Dermis microvascular lymphatic vessel endothelial cell (primary cell): Measurements from ENCODE around the gene C1orf232. TPM values are rescaled to one million over a fixed set of nuclear protein-coding genes. Genes with fewer than 3 reads are reported as not detected.

Experiments
- DNase-seq, 2 donors: peaks; one replicate each; pipeline versions ENCODE4 v3.0.0 to v3.0.0-alpha.2; 2010; ENCODE audit warnings: low read depth in 2 of 2
- total RNA-seq: library from RNA; depleted of rRNA; stranded (reverse); fragments of >200 nt; gene quantifications from 2 replicates; pipeline ENCODE4 v1.2.1, GENCODE V29; 2014

Gene C1orf232
- total RNA-seq, 1 donor from 2014 or later, result not detected

- no peak for DNase-seq
These were observed 43.4 kb downstream of the C1orf232 start for GRCh38 chr1:26125382-26125781.

DNA sequence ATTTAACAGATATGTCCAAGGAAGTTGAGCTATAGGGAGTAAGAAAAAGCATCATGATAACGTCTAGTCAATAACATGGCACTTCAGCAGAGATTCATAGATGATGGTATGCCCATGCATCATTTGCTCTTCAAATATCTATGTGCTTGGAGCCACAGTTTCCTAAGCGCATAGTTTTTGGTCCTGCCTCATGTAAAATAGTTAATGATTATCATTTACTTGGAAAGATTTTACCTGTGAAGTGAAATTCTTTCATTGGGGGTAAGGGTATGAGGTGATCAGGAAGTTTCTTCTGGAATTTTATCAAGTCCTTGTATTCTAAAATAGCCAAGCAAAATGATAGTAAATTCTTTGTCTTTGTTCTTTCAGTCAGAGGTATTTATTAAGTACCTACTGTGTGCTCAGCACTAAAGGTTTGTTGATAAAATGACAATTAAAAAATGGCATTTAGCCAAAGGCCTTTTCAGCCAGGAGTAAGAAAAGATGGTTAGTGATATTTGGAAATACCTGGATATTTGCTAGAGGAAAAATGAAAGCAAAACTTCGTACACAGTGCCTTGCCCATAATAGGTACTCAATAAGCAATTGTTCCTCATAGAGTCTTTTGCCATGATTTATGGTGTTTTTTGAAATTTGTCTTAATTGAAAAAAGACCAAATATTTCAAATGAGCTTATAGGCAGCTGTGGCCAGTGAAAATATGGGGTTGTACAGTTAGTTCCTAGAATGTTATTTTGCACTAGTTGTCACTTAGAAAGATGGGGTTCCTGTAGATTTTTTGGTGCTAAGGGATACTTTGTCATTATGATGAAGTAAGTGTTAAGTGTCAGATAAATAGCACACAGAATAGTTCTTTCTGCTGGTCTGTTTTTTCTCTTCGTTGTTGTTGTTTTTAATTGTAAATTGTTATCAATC is 44.1 kb downstream of the C1orf232 start:
- no peak for DNase-seq

DNA sequence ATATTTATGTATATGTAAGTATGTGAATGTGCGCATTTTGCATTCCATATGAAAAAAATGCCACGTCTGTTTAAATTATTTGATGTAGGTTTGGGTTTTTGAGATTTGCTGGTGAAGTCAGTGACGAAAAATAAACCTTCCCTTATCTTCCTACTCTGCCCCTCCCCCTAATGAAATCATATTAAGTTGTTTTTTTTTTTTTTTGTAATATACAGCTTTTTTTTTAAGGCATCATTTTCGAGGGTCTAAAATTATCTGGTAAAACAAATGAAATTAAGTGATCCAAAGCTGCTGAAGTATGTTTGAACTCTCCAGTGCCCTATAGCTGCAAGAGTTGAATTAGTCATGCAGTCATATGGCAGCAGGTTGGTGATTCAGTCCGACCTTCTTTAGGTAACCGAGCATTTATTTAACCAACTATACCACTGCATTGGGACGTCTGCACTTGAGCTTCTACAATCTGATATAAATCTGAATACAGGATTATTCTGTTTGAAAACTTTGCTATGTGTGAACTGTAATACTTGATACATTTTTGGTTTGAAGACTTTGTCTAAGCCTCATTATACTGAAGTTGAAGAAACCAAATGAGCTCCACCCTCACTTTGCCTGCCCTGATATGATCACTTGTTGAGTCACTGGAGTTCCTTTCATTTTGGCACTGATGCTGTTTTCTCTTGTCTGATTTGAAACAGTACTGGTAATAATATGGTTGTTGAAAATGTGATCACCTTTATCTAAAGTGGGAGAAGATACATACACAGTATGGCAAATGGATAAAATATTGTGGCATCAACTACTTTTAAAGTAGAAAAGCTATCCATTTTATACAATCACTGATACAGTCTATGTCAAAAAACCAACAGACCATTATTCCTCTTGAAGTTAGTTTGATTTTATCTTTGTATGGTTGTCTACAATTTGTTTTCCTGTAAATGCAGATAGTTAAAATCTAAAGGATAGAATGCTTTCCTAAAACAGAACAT is 45.5 kb downstream of the C1orf232 start:
- DNase-seq, result peak in 1 of 2 donors; percentile 45

GRCh38 chr1:26121854-26122773 is 46.6 kb downstream of the C1orf232 start:
- no peak for DNase-seq

DNA sequence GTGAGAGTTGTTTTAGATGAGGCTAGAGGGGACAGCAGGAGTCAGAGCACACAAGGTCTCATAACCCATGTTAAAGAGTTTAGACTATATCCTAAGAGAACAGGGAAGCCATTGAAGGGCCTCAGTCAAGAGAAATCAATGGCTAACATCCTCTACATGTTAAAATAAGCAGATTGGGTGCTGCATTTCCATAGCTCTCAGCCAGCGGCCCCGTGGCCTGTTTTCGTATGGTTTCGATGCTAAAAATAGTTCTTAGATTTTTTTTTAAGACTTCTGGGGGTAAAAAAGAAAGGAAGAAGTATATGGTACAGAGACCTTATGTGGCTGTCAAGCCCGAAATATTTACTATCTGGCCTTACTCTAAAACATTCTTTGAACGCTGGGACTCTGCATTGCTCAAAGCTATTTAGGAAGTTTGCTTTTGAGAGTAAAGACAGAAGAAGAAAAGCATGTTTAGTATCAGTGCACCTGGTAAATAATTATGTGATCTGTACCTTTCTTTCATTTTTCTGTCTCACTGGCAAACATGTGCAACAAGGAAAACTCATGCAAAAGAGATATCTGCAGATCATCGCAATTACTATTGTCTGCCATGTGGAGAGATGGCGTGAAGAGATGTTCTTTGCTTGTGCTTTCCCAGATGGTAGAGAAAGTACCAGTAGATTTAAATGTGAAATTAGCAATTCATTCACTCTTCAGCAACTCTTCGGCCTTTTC is 48.7 kb downstream of the C1orf232 start:
- DNase-seq, result no peak

DNA sequence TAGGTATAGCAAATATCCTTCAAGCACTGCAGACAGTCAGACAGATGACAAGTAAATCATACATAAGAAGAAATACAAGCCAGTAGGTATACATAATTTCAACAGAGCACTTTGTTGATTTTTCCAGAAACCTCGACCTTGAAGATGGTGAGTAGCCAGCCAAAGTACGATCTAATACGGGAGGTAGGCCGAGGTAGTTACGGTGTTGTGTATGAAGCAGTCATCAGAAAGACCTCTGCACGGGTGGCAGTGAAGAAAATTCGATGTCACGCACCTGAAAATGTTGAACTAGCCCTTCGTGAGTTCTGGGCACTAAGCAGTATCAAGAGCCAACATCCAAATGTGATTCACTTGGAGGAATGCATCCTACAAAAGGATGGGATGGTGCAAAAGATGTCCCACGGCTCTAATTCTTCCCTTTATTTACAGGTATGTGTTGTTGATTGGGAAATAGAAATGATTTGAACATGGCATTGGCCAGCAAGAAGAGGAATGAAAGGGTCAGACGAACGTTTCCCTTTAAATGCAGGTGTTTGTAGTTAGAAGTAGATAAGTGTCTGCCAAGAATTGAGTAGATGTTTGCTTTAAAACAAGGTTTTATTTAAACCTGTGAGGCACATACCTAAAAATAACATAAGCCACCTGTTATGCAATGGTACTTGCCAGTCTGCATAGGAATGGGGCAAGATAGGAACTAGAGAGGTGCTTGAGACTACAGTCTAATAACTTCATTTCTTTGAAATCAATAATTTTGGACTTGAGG is 54.4 kb downstream of the C1orf232 start:
- DNase-seq, result no peak

Other genes with a start within 250 kb of the C1orf232 start
- gene PAFAH2, start 170.9 kb downstream of the C1orf232 start, total RNA-seq, result 12.1 and 17.3 TPM in 2 replicates
- gene EXTL1, start 147.2 kb downstream of the C1orf232 start, total RNA-seq, result not detected in 2 replicates
- gene SLC30A2, start 122.8 kb downstream of the C1orf232 start, total RNA-seq, result 0.13 TPM in 1 of 2 replicates, not detected in the other
- not detected in 2 replicates for gene TRIM63, start 101.3 kb downstream of the C1orf232 start, total RNA-seq
- gene PDIK1L, start 57.1 kb downstream of the C1orf232 start, total RNA-seq, result 4.2 and 4.3 TPM in 2 replicates
- 4.1 and 7.1 TPM in 2 replicates for gene FAM110D, start 9.9 kb downstream of the C1orf232 start, total RNA-seq
- 19.3 and 23.5 TPM in 2 replicates for gene ZNF593, start 945 bp upstream of the C1orf232 start, total RNA-seq
- not detected in 2 replicates for gene ZNF593OS, start 2.9 kb upstream of the C1orf232 start, total RNA-seq
- gene CNKSR1, start 8.5 kb upstream of the C1orf232 start, total RNA-seq, result not detected in 2 replicates
- not detected in 2 replicates for gene CATSPER4, start 21.6 kb upstream of the C1orf232 start, total RNA-seq
- 5.3 and 6.7 TPM in 2 replicates for gene CEP85, start 65.2 kb upstream of the C1orf232 start, total RNA-seq
- gene SH3BGRL3, start 111.1 kb upstream of the C1orf232 start, total RNA-seq, result 17.5 and 25.9 TPM in 2 replicates
- gene UBXN11, start 137.7 kb upstream of the C1orf232 start, total RNA-seq, result 1.7 and 2.7 TPM in 2 replicates
- gene CD52, start 149.0 kb upstream of the C1orf232 start, total RNA-seq, result not detected in 2 replicates
- gene CRYBG2, start 185.2 kb upstream of the C1orf232 start, total RNA-seq, result 0.25 and 0.51 TPM in 2 replicates
- not detected in 2 replicates for gene ZNF683, start 203.8 kb upstream of the C1orf232 start, total RNA-seq
- not detected in 2 replicates for gene LIN28A, start 241.9 kb upstream of the C1orf232 start, total RNA-seq